ENCODE results near the gene GFAP. TPM values are rescaled to one million over a fixed set of nuclear protein-coding genes. Genes with fewer than 3 reads are reported as not detected.
A peak's percentile ranks its signal among the peaks of the same experiment; 100 is the strongest.

Gene GFAP
- total RNA-seq, 1 experiment from 2014 or later, result 1.6 TPM

- peak; percentile 81; the same call in 1 of the 2 replicates for TF ChIP-seq E2F5 (CRISPR knock-in tag; IDR thresholded peaks at IDR 0.05)
- no peak for TF ChIP-seq NFATC4 (CRISPR knock-in tag; IDR thresholded peaks at IDR 0.05)
- TF ChIP-seq SOX15 (CRISPR knock-in tag; IDR thresholded peaks at IDR 0.05), result no peak
- TF ChIP-seq KAT7 (CRISPR knock-in tag; IDR thresholded peaks at IDR 0.05; ENCODE audit: borderline replicate concordance), result 0 out of 2 replicates have a peak, but pooled peaks have one; percentile 48
- no peak for TF ChIP-seq MXD4 (CRISPR knock-in tag; IDR thresholded peaks at IDR 0.05; ENCODE audit: borderline replicate concordance)
- TF ChIP-seq CREB1 (CRISPR knock-in tag; IDR thresholded peaks at IDR 0.05), result no peak
- TF ChIP-seq ATF1 (CRISPR knock-in tag; IDR thresholded peaks at IDR 0.05), result peak; percentile 77; the same call in 1 of the 2 replicates
- TF ChIP-seq FOXJ3 (CRISPR knock-in tag; IDR thresholded peaks at IDR 0.05; ENCODE audit: borderline replicate concordance), result no peak
- TF ChIP-seq HMGA2 (CRISPR knock-in tag; IDR thresholded peaks at IDR 0.05), result 0 out of 2 replicates have a peak, but pooled peaks have one; percentile 21
- TF ChIP-seq ZBTB21 (CRISPR knock-in tag; IDR thresholded peaks at IDR 0.05; ENCODE audit: borderline replicate concordance), result no peak
- TF ChIP-seq RELA (CRISPR knock-in tag; IDR thresholded peaks at IDR 0.05; ENCODE audit: borderline replicate concordance), result no peak
- TF ChIP-seq TEAD4 (CRISPR knock-in tag; IDR thresholded peaks at IDR 0.05), result no peak
- TF ChIP-seq MAX (CRISPR knock-in tag; IDR thresholded peaks at IDR 0.05), result peak; percentile 95
- TF ChIP-seq EMX1 (CRISPR knock-in tag; IDR thresholded peaks at IDR 0.05), result no peak
- no peak for TF ChIP-seq E2F1 (CRISPR knock-in tag; IDR thresholded peaks at IDR 0.05)
- no peak for TF ChIP-seq ZNF512 (CRISPR knock-in tag; IDR thresholded peaks at IDR 0.05; ENCODE audit: borderline replicate concordance)
- TF ChIP-seq ZNF232 (CRISPR knock-in tag; IDR thresholded peaks at IDR 0.05), result peak; percentile 49; the same call in 1 of the 2 replicates
- peak; percentile 72; the same call in 1 of the 2 replicates for TF ChIP-seq SMAD3 (CRISPR knock-in tag; IDR thresholded peaks at IDR 0.05; ENCODE audit: borderline replicate concordance)
- TF ChIP-seq JUN (CRISPR knock-in tag; IDR thresholded peaks at IDR 0.05), result 0 out of 2 replicates have a peak, but pooled peaks have one; percentile 57
- peak; percentile 95 for TF ChIP-seq CREM (CRISPR knock-in tag; IDR thresholded peaks at IDR 0.05)
- TF ChIP-seq ZNF423 (CRISPR knock-in tag; IDR thresholded peaks at IDR 0.05), result no peak
- no peak for TF ChIP-seq PRDM15 (CRISPR knock-in tag; IDR thresholded peaks at IDR 0.05)
- no peak for TF ChIP-seq ZNF416 (CRISPR knock-in tag; IDR thresholded peaks at IDR 0.05)
- peak; percentile 97 for TF ChIP-seq USF1 (CRISPR knock-in tag; IDR thresholded peaks at IDR 0.05)
- peak; percentile 87; the same call in 1 of the 2 replicates for TF ChIP-seq FOXP1 (CRISPR knock-in tag; IDR thresholded peaks at IDR 0.05; ENCODE audit: borderline replicate concordance)
- TF ChIP-seq IRF1 (CRISPR knock-in tag; IDR thresholded peaks at IDR 0.05), result no peak
- TF ChIP-seq ZBTB43 (CRISPR knock-in tag; IDR thresholded peaks at IDR 0.05), result no peak
- TF ChIP-seq ZNF263 (CRISPR knock-in tag; IDR thresholded peaks at IDR 0.05; ENCODE audit: low read depth), result no peak
- TF ChIP-seq TCF7 (CRISPR knock-in tag; IDR thresholded peaks at IDR 0.05; ENCODE audit: low read depth), result no peak
These were observed 16.1 kb downstream of the GFAP start, which contains the start of gene EFTUD2 (continued) for GRCh38 chr17:44899074-44899782.
